A673 (cell line): ENCODE results near the gene MPIG6B. TPM values are rescaled to one million over a fixed set of nuclear protein-coding genes. Genes with fewer than 3 reads are reported as not detected.

Source experiments
- BruUV-seq: library from RNA; stranded (reverse); fragments of 400-500 nt; replicated peaks from 2 replicates; lab custom pipeline; 2021; lab: Mats Ljungman, UMichigan
- CTCF ChIA-PET: fragments of 300-600 bp; sonication (Branson Sonifier 250); formaldehyde crosslinking; loops from one replicate; lab custom pipeline; 2022; ENCODE audit warnings: antibody characterized with exemption; lab: Charles Lee
- POLR2A ChIA-PET: fragments of 300-600 bp; sonication (Branson Sonifier 250); formaldehyde crosslinking; loops from one replicate; lab custom pipeline; 2022; ENCODE audit warnings: antibody characterized with exemption; ENCODE audit not compliant: low non-redundant PET; lab: Charles Lee
- DNase-seq: peaks from one replicate; pipeline ENCODE4 v3.0.0-alpha.2; 2015; ENCODE audit warnings: low spot score
- H3K27ac ChIP-seq: fragments of 200-600 bp; sonication (generic); 2 replicates; pipeline ENCODE4 v1.5.1; 2016; ENCODE audit warnings: mixed run types, low read depth, mild to moderate bottlenecking, mixed read lengths, antibody characterized with exemption, low read length; ENCODE audit not compliant: poor library complexity, severe bottlenecking
- H3K27me3 ChIP-seq: fragments of 200-600 bp; sonication (generic); replicated peaks from 2 replicates; pipeline ENCODE4 v1.6.1; 2017; ENCODE audit warnings: mixed run types, low read depth, mild to moderate bottlenecking, mixed read lengths, antibody characterized with exemption, low read length; ENCODE audit not compliant: insufficient read depth, poor library complexity
- H3K36me3 ChIP-seq: fragments of 200-600 bp; sonication (generic); 2 replicates; pipeline ENCODE4 v1.6.1; 2016; ENCODE audit warnings: mixed run types, mild to moderate bottlenecking, mixed read lengths, antibody characterized with exemption, low read length; ENCODE audit not compliant: insufficient read depth, poor library complexity, severe bottlenecking
- H3K4me1 ChIP-seq: fragments of 200-600 bp; sonication (generic); 2 replicates; pipeline ENCODE4 v1.6.1; 2017; ENCODE audit warnings: mixed run types, mild to moderate bottlenecking, mixed read lengths, antibody characterized with exemption, low read length; ENCODE audit not compliant: insufficient read depth, poor library complexity, severe bottlenecking
- H3K4me3 ChIP-seq: fragments of 200-600 bp; sonication (generic); 2 replicates; pipeline ENCODE4 v1.5.1; 2016; ENCODE audit warnings: low read depth, mixed run types, mild to moderate bottlenecking, mixed read lengths, low read length; ENCODE audit not compliant: poor library complexity, severe bottlenecking
- H3K9me3 ChIP-seq: fragments of 200-600 bp; sonication (generic); 2 replicates; pipeline ENCODE4 v1.6.1; 2016; ENCODE audit warnings: mixed run types, low read depth, mild to moderate bottlenecking, mixed read lengths, antibody characterized with exemption, low read length; ENCODE audit not compliant: poor library complexity, severe bottlenecking
- EZH2 ChIP-seq: fragments of 200-600 bp; sonication (generic); IDR thresholded peaks from 2 replicates; pipeline ENCODE4 v1.6.1; 2017; ENCODE audit warnings: borderline replicate concordance, low read depth, mild to moderate bottlenecking, mixed read lengths, antibody characterized with exemption, low read length; ENCODE audit not compliant: poor library complexity, severe bottlenecking
- intact Hi-C: fragments of 100-400 bp; cut with micrococcal nuclease; formaldehyde crosslinking; loops from one replicate; pipeline ENCODE4 v1.10.0; 2022; ENCODE audit not compliant: unreplicated experiment
- total RNA-seq: library from RNA; stranded (reverse); gene quantifications from 2 replicates; pipeline ENCODE4 v1.2.3, GENCODE V29; 2021
- TF ChIP-seq, protein P1 (sequence below): fragments of 300-800, 200-600 bp; sonication (generic); conservative IDR thresholded peaks from 2 replicates; pipeline ENCODE4 v1.5.1; 2017; ENCODE audit warnings: low read depth, mild to moderate bottlenecking, antibody characterized with exemption, low read length, moderate library complexity, mixed read lengths

MPIG6B gene
- total RNA-seq, 1 experiment from 2014 or later: not detected

- DNase-seq: no peak
- ChIA-PET CTCF (no interaction called here), POLR2A (no interaction called here)
- Histone ChIP-seq H3K9me3 (no peaks in the 10 kb centered on the region), H3K4me3 (no peak within 1 kb of the TSS), H3K36me3 (no peaks in the 10 kb centered on the region), H3K27me3 (no peaks in the 10 kb centered on the region), H3K27ac (no peak within 1 kb of the TSS), H3K4me1 (no peaks in the 10 kb centered on the region)
- intact Hi-C loops: no loop called here
- no TSS peak for BruUV-seq
- no peak for TF ChIP-seq EZH2
- TF ChIP-seq, protein P1, sequence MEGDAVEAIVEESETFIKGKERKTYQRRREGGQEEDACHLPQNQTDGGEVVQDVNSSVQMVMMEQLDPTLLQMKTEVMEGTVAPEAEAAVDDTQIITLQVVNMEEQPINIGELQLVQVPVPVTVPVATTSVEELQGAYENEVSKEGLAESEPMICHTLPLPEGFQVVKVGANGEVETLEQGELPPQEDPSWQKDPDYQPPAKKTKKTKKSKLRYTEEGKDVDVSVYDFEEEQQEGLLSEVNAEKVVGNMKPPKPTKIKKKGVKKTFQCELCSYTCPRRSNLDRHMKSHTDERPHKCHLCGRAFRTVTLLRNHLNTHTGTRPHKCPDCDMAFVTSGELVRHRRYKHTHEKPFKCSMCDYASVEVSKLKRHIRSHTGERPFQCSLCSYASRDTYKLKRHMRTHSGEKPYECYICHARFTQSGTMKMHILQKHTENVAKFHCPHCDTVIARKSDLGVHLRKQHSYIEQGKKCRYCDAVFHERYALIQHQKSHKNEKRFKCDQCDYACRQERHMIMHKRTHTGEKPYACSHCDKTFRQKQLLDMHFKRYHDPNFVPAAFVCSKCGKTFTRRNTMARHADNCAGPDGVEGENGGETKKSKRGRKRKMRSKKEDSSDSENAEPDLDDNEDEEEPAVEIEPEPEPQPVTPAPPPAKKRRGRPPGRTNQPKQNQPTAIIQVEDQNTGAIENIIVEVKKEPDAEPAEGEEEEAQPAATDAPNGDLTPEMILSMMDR: no peak
Measured at GRCh38 chr6:31721351-31722020, 1.7 kb upstream of the MPIG6B start, which contains the start of gene LY6G6C. Gene LY6G6C, minus strand, starts transcription at chr6:31721746. Its CDS starts 67 bp downstream, at chr6:31721679.

- Histone ChIP-seq H3K4me3 (no peak overlapping the region), H3K27me3 (no peaks in the 10 kb centered on the region), H3K9me3 (no peaks in the 10 kb centered on the region), H3K4me1 (no peaks in the 10 kb centered on the region), H3K27ac (no peak overlapping the region), H3K36me3 (peaks cover 5% of the 10 kb centered on the region)
- intact Hi-C loops: no loop called here
- ChIA-PET CTCF (no interaction called here), POLR2A (no interaction called here)
- TF ChIP-seq, protein P1: no peak
- no peak for TF ChIP-seq EZH2
- BruUV-seq: no TSS peak
- no peak for DNase-seq
Measured at GRCh38 chr6:31722173-31722572, 1.0 kb upstream of the MPIG6B start.

GRCh38 chr6:31723980-31724691 lies 963 bp downstream of the MPIG6B start:
- TF ChIP-seq, protein P1: no peak
- TF ChIP-seq EZH2: no peak
- ChIA-PET CTCF (no interaction called here), POLR2A (no interaction called here)
- no peak for DNase-seq
- H3K4me3 ChIP-seq: no peak overlapping the region
- H3K9me3 ChIP-seq: no peaks in the 10 kb centered on the region
- H3K27me3 ChIP-seq: no peaks in the 10 kb centered on the region
- H3K27ac ChIP-seq: no peak overlapping the region
- H3K4me1 ChIP-seq: peaks cover 6% of the 10 kb centered on the region
- H3K36me3 ChIP-seq: peaks cover 19% of the 10 kb centered on the region
- BruUV-seq: no TSS peak
- intact Hi-C loops: no loop called here
